ENCODE data around the gene PTPN7.
A peak's percentile ranks its signal among the peaks of the same experiment; 100 is the strongest.
"Not testable (repeated sequence)": the region's sequence is repeated elsewhere in the genome, so short reads cannot be mapped to it uniquely, and the experiment has no call there.

The PTPN7 gene

DNA sequence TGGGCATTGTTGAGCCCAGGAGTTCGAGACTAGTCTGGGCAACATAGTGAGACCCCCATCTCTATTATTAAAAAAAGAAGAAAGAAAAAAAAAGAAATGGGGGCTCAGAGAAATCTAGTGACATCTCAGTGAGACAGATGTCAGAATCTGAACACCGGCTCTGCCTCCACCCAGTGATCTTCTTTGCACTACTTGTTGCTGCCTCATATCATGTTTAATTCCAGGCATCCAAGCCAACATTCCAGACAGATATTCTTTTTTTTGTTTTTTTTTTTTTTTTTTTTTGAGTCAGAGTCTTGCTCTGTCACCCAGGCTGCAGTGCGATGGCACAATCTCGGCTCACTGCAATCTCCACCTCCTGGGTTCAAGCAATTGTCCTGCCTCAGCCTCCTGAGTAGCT is 10.8 kb downstream of the PTPN7 start:
- no peak for DNase-seq

DNA sequence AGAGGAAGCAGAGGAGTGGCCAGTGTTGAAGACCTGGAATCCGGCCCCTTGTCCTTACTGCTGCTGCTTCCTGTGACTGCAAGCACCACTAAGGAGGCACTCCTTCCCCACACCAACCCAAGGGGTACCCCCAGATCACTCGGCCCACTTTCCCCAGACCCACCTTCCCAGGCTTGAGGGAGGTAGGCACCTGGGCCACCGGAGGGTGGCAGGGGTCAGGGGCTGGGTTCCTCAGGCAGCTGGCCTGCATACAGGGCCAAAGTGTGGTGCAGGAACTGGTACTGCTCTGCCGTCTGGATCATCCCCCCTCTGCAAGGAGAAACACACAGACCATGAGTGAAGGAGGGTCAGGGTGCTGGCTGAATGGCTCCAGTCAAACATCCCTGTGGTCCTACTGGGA is 12.0 kb downstream of the PTPN7 start:
- DNase-seq, result no peak

DNA sequence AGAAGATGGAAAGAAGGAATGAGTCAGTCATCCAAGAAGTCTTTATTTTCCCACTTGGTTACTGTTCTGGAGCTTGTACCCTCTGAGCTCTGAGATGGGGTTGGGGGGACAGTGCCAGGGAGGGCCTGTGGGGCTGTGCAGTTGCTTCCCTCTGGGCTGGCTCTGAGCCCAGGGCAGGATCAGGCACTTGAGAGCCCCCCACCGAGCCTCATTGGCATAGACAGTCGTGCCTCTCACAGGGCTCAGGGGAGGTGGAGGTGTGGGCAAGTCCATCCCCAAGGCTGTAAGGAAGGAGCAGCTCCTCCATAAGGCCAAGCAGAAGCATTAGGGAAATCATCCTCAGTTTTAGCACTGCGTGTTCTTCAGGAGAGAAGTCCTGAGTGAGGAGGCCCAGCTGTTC is 13.4 kb downstream of the PTPN7 start:
- no peak for DNase-seq

DNA sequence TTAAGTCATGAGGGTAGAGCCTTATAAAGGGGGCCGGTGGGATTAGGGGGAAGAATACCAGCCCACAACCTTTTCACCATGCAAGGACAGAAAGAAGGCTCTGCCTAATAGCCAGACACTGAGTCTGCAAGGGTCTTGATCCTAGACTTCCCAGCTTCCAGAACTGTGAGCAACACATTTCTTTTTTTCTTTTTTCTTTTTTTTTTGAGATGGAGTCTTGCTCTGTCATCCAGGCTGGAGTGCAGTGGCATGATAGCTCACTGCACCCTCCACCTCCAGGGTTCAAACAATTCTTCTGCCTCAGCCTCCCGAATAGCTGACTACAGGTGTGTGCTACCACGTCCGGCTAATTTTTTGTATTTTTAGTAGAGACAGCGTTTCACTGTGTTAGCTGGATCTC is 14.1 kb downstream of the PTPN7 start:
- no peak for DNase-seq

DNA sequence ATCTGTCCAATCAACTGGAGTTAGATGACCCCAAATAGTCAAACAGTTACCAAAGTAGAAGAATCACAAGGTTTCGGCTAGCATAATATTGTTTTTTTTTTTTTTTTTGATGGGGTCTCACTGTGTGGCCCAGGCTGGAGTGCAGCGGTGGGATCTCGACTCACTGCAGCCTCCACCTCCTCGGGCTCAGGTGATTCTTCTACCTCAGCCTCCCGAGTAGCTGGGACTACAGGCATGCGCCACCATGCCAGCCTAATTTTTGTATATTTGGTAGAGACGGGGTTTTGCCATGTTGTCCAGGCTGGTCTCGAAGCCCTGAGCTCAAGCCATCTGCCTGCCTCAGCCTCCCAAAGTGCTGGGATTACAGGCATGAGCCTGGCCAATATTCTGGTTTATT is 14.7 kb downstream of the PTPN7 start:
- DNase-seq, result not testable (repeated sequence)

DNA sequence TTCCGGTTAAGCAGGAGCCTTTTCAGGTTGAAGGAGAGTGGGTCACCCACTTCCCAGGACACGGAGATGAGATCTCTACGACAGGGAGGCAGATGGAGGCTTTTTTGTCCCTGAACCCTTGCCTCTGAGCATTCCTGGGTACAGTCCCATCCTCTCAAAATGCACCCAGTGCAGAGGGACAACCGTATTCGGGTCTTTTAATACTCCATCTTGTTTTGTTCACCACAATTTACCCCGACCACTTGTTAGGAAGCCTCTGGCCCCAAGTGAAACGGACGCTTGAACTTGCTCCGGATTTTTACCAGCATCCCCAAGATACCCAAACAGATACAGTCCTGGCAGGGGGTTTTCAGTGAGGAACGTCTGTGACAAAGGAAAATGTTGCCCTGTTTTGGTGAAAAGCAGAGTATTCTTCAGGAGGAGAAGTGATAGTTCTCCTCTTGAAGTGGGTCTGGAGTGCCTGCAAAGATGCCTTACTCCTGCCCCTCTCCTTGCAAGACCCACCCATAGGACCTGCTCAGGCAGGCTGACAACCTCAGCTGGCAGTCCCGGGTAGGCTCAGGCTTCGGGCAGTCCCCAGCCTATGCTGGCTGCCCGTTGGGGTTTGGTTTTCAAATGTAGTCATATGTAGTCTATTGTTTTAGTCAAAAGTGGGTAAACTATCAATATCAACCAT is 15.2 kb downstream of the PTPN7 start:
- DNase-seq, result peak; percentile 74

DNA sequence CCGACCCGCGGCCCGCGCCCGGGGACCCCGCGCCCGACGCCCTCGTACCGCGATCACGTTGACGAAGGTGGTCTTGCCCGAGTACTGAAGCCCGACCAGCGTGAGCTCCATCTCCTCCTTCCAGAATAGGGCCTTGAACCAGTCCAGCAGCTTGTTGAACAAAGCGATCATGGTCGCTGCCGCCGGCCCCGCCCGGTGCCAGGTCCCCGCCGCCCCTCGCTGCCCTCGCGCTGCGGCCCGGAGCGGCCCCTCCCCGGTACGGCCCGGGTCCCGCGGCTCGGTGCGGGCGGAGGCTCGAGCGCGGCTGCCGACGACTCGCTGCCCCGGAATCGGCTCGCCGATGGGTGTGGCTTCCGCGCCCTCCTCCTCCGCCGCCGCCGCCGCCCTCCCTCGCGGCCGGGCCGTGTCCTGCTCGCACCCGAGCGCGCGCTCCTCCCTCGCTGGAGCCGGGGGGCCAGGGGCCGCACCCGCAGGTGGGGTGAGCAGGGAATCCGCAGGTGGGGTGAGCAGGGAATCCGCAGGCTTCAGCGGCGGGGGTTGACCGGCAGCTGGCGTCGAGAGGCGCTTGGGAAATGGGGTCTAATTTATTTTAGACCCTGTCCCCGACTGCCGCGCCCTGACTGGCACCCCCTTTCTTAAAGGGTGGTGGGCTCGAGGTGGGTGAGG is 15.9 kb downstream of the PTPN7 start, which contains the start of gene ARL8A:
ARL8A (minus strand) TSS at position 336 of the 666 bp plus-strand sequence; CDS start at position 171, 165 bp downstream.
- peak; percentile 90 for DNase-seq

DNA sequence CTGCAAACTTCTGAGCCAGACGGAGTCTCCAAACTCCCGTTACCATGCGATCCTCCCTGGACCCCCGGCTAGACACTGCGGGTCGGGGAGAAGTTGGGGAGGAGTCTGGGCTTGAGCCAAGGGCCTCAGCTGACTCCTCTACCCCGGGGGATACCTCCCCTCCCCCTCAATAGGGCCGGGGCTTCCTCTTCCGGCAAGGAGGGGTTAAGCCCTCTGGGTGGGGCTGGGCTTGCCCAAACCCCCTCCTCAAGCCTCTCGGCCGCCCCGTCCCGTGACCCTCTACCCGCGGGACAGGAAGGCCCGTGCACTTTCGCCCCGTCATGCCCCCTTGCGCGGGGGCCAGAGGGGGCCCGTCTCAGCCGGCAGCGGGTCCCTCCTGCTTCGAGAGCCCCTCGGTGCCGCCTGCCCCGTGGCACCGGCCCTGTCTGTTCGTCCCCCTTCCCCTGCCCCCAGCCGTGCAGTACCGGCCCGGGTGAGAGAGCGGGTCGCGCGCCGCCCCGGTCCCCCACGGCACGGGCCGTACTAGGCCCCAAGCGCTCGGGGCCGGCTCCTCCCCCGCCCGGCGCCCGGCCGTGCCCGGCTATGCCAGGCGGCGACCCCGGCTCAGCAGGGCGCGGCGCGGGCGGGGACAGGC is 16.5 kb downstream of the PTPN7 start:
- DNase-seq, result peak; percentile 74

DNA sequence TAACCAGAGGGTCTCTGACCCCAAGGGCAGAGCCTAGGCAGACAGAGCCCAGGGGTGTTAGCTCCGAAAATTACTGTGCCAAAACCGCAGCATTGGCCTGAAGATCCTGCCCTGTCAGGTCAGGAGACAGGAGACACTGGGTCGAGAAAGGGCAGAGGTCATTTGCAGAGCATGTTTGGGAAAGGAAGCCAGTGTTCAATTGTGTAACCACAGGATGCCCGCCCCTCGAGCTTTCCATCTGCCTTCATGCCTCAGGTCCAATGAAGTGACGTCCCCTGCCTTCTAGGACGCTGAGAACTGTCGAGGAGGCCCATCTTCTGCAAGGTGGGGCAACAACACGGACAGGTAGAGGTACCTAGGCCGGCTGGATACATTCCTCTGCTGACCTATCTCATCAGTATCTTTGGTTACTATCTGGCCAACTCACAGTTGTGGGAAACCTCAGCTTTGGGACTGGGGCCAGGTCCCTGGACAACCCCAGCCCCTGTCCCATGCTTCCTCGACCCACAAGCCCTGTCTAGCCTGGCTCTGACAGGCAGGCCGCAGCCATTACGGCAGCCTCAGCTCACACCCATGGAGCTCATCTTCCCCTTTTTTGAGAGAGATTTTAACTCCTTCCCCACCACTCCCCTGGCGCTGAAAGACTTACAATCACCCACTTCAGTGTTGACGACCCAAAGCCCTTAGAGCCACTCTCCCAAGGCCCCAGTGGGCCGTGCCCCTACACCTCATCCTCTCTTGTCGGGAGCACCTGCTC is 17.2 kb downstream of the PTPN7 start:
- no peak for DNase-seq

DNA sequence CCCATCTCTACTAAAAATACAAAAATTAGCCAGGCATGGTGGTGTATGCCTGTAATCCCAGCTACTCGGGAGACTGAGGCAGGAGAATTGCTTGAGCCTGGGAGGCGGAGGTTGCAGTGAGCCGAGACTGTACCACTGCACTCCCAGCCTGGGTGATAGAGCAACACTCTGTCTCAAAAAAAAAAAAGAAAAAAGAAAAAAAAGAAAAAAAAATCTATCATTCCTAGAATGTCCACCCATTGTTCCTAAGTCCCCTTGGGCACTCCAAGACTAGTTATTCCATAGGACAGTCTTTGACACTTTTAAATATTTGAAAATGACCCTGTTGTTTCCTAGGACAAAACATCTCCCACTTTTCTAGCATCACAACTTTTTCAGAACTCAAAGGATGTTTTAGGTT is 18.9 kb downstream of the PTPN7 start:
- not testable (repeated sequence) for DNase-seq

DNA sequence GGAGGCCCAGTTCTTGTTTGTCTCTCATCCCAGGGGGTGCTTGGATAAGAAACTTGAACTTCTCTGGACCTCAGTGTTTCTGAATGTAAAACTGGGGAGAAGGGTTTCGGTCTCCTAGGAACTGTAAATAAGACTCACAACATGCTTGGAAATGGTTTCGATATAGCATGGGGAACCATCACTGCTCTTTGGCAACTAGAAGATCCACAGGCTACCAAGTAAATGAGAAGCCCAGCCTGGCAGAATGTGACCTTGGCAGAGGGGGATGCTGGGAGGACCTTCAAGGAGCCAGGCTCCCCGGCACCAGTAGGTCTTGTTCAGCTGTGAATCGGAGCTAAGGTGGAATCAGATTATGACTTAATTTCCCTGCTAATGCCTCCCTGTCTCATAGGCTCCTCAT is 19.6 kb downstream of the PTPN7 start:
- DNase-seq, result no peak

DNA sequence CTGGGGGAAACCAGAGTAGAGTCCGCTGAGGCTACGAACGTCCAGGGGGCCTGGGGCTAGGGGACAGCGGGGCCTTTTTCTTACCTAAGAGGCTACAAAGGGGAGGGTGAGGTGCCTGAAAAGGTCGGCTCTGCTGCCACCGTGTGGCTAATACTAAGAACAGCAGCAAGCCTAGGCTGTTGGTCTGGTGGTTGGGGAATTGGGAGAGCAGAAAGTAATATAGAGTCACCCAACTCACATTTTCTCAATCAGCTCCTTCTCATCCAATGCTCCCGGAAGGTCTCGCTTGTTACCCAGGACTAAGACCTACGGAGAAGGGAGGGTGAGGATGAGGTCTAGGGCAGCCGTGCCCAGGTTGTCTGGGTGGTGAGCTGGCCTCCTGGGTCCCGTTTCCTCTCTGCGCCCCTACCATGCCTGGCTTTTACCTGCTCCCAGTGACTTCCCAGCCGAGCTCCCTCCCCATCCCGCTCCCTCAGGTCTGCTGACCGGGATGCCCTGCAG is 25.1 kb downstream of the PTPN7 start:
- peak; percentile 82 for DNase-seq

DNA sequence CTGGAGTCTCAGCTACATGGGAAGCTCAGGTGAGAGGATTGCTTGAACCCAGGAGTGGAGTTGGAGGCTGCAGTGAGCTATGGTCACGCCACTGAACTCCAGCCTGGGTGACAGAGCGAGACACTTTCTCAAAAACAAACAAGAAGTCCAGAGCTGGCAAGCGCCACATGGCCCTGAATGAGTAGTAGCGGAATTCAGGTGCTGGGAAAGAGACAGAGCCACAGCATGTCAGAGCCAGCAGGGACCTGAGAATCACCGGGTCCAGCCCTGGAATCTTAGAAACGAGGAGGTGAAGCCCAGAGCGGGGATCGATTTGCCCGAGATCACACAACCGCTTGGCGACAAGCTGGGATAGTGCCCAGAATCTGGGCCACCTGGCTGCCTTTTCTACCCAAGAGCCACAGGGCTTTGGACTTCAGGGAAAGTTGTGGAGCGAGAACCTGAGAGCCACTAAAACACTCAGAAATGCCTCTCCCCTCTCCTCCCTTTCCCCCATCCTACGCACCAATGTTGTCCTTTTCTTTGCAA is 25.7 kb downstream of the PTPN7 start:
- DNase-seq, result no peak

DNA sequence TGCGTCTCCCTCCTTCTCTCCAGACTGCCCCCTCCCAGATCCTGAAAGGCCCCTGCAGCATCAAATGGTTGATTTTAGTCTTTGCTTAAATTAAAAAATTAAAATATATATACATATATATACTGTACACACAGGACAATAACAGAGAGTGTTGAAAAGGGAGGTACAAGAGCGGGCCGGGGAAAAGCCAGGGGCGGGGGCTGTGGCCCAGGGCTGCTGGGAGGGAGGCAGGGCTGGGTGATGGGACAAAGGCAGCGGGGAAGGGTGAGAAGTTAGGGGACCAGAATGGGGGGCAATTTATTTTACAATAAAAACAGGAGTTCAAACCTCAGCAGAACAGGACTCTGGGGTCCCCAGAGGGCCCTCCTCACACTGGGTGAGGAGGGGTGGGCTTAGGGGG is 26.4 kb downstream of the PTPN7 start:
- no peak for DNase-seq

DNA sequence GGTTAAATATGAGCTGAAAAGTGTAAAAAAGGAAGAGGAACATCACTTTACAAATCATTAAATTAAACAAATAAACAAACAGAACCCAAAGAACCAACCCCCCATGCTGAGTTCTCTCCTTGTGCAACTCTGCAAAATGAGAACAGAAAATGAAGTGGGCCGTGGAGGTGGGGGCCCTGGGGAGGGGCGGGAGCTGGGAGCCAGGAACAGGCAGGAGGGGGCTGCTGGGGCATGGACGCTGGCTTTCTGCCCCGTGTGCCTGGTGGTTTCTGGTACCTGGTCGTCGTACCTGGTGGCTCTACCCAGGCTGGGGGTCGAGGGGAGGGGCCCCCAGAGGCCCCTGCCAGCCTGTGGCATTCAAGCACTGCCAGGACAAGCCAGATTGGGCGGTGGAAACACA is 26.9 kb downstream of the PTPN7 start:
- DNase-seq, result no peak

DNA sequence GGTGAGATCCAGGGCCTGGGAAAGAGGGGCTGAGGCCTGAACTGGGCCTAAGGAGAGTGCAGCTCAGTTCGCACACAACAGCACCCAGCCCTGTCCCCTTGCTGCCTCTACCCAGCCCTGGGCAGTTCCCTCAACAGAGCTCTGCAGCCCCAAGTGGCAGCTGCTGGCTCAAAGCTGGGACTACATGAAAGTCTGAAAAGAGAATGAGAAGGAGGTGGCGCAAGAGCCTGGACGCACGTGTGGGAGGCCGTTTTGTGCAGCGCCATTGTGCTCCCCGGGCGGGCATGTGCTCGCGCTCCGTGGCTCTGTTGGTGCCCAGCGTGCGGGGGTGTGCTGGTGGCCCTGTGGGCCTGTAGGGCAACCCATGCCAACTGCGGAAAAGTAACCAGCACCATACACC is 27.4 kb downstream of the PTPN7 start:
- no peak for DNase-seq

DNA sequence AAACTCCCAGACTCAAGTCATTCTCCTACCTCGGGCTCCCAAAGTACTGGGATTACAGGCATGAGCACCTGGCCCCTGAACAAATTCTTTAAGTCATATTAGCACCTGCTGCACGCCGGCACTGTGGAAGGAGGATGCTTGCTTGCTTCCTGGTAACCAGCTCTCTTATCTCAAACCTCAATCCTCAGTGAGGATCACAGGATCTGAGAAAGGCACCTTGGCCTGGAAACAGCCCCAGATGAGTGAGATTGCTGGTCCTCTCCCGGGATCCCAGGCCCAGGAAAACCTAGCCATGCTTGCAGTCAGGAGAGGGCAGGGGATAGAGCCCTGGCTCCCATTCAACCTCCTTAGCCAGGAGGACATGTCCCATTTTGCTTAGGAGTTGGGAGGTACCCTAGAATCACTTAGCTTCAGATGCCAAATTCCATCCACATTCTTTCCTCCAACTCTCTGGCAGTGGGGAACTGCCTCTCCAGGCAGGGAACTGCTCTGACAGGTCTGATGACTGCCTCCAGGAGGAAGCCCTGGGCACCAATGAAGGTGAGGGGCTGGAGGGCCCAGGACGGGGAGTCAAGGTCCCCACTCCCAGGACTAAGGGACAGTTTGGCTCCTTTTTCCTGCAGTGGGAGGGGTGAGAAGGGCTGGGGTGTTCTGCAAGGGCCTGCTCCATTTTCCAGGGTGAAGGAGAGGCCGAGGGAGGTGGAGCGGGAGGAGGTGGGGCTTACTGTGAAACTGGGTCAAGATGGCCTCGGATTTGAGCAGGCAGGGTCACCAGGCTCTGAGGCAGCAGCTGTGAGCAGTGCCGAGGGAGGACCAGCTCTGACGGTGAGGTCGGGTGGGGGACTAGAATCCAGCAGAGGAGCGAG is 28.2 kb downstream of the PTPN7 start:
- no peak for DNase-seq

DNA sequence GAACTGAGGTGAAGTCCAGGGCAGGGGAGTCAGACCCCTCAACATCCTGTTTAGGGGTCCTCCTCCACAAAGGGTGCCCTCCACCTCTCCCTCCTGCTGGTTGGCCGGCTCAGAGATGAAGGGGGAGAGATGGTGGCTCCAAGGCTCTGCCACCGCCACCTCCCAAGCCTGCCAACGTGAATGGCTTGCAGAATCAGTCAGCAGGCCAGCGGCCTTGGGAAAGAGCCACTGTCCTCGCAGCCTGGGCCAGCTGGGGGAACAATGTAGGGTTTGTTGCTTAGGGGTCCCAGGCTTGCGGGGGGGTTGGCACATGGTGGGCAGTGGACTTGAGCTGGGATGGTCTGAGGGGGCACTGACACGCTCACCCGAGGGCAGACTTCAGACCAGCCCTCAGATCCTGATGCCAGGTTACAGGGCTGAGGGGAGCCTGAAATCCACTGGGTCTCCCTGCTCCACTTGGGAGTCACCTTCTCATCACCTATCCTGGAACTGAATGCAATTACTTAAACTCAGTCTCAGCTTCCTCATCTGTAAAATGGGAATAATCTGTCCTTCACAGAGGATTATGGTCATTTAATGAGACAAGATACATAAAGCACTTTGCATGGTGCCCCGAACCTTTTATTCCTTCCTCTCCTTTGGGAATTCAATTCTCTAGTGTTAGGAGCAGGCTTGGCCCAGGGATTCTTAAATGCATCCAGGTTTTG is 29.4 kb downstream of the PTPN7 start:
- DNase-seq, result no peak

DNA sequence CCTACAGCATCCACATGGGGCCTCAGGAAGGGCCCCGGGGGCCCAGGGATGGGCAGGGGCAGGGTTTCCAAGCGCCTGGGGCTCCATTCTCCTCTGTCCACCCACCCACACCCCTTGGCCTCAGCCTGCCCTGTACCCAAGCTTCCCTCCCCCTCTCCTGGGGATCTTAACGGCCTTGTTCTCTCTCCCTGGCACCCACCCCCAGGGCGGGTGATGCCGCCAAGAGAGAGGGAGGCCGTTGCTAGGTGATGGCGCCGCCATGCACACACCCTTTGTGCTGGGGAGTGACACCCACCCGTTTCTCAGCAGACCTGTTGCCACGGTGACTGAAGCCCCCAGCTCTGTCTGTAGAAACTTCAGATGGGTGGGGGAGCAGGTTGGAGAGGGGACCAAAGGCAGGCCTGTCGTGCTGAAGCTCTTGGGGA is 30.1 kb downstream of the PTPN7 start:
- no peak for DNase-seq

DNA sequence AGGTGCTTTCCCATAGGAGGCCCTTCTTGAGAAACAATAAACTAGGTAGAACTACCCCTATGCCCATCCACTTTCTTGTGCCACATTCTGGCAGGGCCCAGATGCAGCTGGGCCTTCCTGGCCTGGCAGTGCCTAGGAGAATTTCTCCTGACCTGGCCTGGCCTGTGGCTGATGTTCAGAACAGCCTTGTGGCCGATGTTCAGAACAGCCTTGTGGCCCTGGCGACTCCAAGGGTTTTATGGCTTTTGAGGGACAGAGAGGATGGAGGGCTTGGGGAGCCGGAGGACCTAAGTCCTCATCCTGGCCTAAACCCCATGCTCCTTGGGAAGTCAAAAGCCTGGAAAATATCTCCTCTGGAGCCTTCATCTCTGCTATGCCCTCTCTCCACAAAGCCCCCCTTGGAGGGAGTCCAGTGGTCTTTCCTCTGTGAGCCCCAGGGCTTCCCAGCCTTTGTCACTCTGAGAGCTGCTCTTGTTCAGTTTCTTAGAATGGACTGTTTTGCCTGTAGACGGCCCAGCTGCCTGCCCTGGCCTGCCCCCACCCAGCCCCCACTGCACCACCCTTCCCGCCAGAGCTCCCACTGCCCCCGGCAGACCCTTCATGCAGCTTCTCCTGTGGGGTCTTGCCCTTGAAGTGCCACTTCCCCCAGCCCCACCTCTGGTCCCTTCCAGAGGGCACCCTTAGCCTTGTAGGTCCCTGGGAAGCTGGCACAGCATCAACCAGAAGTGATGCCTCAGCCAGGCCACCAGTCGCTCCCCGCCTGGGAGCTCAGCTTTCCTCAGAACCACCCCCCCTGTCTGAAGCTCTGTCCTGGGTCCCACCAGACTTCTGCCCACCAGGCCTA is 30.7 kb downstream of the PTPN7 start:
- no peak for DNase-seq

Measured in activated effector memory CD4-positive, alpha-beta T cell treated with anti-CD3 and anti-CD28 coated beads, Interleukin-2, amount 50 U/mL, for 16 hours (primary cell).